SK-N-DZ (cell line): ENCODE data around the gene DLK2.

Source experiments
- DNase-seq: peaks from one replicate; pipeline ENCODE4 v3.0.0-alpha.2; 2015; ENCODE audit warnings: low spot score

DLK2 gene

DNA sequence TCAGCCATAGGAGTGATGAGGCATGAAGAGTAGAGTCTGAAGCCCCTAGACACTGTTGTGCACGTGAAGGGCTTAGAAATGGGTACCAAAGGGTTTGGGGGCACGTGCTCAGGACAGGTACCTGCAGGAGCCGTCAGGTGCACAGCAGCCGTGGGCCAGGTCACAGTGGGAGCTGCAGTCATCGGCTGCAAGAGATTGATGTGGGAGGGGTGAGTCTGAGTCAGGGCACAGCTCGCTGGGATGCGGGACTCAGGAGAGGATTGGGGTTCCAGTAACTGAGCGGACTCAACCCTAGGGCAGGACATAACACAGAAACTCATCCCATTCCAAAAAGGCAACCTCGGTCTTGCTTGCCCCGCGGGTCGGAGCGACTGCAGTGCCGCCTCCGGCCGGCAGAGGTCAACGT lies 1.1 kb downstream of the DLK2 start:
- DNase-seq, result no peak

DNA sequence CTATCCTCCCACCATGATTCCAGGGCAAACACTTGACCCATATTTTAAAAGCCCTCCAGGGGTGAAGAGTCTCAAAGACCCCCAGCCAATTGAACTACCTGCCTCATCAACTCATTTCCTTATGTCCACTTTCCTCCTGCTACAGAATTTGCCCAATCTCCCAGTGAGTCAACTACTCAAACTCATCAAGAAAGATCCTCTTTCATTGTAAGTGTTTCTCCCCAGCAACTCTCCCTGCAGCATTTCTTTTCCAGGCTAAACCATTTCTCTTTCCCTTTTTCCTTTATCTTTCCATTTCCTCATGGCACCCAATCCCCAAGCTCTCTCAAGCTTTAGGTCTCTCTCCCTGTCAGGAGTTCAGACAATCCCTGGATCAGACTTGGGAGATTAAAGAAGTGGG lies 1.5 kb downstream of the DLK2 start:
- no peak for DNase-seq

DNA sequence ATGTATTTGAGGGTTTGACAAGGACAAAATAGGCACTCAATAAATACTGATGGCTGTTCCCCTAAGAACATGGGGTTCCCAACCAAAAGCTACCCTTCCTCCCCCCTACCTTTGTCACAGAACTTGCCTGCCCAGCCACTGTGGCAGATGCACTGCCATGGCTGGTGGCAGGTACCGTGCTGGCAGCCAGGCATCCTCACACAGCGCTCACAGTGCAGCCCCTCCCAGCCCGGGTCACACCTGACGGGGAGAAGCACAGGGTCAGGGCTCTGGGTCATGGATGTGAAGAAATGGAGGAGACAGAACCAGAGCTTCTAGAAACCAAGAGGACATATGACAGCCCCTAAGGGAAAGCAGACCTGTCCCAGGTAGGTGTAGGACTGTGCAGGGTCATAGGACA lies 2.5 kb downstream of the DLK2 start:
- no peak for DNase-seq

DNA sequence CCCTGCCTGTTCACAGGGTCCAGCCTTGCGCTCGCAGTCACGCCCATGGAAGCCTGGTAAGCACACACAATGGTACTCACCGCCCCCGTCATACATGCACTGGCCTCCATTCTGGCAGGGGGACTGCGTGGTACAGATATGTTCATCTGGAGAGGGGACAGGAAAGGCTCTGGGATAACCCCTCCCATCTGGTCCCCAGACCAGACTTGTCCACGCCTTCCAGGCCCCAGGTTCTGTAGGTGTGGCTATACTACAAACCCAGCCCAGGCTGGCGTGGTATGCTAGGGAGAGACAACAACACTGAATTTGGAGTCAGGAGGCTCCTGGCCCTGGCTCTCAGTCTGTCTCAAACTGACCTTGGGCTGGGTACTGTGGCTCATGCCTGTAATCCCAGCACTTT lies 3.4 kb downstream of the DLK2 start:
- DNase-seq, result no peak

DNA sequence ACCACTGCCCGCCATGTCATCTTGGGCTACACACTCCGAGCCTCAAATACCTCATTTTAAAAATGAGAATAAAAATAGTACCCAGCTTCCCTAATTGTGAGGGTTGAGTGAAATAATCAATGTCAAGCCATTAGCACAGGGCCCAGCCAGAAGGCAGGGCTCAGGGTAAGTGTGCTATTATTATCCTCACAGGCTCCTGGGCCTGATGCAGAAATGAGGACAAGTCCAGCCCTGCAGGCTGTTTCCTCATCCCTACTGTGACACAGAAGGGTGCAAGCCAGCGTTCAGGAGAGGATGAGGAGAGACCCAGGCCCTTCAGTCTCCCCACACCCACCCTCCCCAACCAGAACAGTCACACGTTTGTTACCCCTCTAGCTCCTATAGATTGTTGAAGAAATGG lies 4.0 kb downstream of the DLK2 start:
- no peak for DNase-seq

DNA sequence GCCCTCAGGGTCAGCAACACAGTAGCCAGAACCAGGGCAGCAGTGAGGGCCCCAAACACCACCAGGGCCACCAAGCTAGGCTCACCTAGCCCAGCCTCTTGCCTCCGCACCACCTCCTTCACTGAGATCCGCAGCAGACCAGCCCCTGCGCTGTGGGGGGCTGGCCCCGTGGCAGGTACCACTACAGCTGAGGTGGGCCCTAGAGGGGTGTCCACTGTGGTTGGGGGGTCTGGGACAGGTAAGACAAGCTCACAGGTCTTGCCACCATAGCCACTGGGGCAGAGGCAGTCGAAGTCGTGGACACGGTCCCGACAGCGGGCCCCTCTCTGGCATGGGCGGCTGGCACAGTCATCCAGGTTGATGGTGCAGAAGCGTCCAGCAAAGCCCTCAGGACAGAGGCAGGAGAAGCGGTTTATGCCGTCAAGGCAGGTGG lies 4.6 kb downstream of the DLK2 start:
- no peak for DNase-seq

DNA sequence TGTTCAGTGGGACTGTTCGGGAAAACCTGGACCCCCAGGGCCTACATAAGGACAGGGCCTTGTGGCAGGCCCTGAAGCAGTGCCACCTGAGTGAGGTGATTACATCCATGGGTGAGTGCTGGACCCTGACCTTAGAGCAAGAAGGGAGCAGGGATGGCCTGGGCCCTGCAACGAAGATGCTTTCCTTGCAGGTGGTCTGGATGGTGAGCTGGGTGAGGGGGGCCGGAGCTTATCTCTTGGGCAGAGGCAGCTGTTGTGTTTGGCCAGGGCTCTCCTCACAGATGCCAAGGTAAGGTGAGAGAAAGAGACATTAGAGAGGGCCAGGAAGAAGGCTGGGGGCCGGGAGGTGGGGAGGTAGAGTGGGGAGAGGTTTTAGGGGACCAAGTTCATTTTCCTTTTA lies 6.4 kb downstream of the DLK2 start:
- no peak for DNase-seq

DNA sequence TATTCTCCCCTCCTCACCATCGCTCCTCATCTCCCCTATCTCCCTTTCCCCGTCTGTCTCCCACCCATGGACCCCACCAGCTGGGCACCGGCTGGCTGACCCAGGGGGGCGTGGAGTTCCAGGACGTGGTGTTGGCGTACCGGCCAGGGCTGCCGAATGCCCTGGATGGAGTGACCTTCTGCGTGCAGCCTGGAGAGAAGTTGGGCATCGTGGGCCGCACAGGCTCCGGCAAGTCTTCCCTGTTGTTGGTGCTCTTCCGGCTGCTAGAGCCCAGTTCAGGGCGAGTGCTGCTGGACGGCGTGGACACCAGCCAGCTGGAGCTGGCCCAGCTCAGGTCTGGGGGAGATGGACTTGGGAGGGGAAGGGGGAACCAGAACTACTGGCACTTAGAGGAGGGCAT lies 7.7 kb downstream of the DLK2 start:
- no peak for DNase-seq

DNA sequence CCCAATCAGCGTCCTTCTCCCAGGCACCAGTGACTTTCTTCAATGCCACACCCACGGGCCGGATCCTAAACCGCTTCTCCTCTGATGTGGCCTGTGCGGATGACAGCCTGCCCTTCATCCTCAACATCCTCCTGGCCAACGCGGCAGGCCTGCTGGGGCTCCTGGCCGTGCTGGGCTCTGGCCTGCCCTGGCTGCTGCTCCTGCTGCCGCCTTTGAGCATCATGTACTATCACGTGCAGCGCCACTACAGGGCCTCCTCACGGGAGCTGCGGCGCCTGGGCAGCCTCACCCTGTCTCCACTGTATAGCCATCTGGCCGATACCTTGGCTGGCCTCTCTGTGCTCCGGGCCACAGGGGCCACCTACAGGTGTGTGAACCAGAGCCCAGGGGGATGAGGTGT lies 9.8 kb downstream of the DLK2 start:
- no peak for DNase-seq

DNA sequence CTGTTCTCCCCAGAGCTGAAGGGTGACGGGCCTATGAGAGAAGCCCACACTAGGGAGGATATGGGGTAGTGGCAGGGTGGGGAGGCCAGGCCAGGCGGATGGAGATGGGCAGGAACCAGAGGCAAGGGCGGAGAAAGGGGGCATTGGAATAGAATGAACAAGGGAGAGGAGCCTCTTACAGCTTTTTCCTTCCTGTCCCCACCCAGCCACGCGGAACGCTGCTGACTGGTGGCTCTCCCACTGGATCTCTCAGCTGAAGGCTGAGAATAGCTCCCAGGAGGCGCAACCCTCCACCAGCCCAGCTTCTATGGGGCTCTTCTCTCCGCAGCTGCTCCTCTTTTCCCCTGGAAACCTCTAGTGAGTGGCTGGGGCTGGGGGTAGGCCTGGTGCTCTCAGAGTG lies 10.8 kb downstream of the DLK2 start:
- no peak for DNase-seq

DNA sequence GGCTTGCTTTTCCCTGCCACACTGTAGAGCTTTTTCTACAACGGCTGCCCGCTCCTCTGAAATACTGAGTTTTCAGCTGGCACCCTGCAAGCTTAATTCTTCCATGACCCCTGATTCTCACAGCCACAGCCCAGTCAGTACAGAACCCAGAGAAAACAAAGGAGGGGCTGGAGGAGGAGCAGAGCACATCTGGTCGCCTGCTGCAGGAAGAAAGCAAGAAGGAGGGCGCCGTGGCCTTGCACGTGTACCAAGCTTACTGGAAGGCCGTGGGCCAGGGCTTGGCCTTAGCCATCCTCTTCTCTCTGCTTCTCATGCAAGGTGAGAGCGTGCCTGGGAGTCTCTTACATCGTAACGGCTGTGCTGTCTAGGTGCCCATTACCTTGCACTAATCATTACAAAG lies 11.3 kb downstream of the DLK2 start:
- DNase-seq, result no peak

DNA sequence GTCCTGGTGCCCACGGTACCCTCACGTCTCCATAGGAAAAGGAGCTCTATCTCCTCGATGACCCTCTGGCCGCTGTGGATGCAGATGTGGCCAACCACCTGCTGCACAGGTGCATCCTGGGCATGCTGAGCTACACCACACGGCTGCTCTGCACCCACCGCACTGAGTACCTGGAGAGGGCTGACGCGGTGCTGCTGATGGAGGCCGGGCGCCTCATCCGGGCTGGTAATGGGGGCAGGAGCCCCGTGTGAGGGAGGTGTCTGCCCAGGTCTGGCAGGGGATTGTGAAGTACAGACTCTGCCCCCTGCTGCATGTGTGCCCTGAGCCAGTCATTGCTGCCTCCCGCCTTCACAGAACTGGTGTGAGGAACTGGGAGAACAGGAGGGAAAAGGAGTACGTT lies 12.4 kb downstream of the DLK2 start:
- DNase-seq, result no peak

DNA sequence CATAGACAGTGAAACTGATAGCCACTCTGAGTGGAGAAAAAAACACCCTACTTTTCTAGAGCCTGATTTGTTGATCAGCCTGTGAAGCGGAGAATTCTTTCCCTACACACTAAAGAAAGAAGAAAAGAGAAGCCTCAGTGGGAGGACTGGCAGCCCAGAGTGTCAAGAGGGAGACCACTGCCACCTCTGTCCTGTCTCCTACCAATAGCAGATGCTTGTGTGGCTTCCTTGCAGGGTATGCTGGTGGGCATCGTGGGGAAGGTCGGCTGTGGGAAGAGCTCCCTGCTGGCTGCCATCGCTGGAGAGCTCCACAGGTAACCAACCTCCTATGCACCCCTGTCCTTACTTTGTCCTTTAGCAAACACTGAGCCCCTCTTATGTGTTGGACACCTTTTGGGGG lies 17.6 kb downstream of the DLK2 start:
- no peak for DNase-seq

DNA sequence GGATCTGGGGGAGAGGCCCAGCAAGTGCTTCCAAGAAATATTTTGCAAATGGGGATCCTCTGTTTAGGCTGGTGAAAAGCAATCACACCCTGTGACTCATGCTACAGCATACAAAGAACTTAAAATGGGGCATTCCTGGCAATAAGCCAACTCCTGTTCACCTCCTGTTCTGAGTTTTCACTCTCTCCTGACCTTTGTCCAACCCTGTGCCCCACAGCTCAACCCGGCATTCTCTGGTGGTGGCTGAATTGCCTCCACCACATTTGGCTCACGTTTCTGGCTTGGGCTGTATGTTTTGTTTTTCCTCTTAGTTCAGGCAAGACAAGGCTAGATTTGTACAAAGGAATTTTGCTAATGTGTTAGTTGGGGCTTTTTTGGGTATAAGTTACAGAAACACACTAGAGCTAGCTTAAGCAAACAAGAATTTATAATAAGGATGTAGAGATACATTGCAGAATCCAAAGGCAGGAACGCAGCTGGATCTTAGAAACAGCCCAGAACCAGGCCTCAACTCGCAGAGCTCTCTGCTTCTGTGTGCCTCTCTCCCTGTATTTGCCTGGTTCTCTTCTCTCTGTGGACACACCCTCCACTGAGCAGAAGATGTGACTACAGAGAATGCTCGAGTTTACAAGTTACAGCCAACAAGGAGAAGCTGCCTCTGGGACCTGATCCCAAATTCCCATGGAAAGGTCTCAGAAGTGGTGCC lies 18.6 kb downstream of the DLK2 start:
- DNase-seq, result no peak

DNA sequence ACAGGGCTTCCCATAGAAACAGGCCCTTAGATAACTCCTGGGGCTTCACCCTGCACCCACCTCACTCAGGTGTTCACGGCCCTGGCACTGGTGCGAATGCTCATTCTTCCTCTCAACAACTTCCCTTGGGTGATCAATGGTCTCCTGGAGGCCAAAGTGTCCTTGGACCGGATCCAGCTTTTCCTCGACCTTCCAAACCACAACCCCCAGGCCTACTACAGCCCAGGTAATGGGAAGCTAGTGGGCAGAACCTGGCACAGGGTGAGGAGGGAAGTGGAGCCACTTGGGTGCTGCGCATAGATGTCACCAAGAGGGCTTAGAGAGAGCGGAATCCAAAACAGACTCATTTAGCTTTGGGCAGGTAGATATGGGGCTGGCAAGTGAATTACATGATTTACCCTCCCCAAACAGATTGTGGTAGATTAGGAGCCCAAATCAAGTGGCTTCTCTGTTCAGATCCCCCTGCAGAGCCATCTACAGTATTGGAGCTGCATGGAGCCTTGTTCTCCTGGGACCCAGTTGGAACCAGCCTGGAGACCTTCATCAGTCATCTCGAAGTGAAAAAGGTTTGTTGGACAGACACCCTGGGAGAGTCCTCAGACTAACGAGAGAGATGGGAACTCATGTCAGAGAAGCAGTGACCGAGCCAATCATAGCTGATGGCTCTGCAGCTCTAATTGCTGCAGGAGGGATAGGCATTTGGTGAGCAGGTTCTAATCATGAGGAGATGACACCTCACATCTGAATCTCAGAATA lies 19.5 kb downstream of the DLK2 start:
- DNase-seq, result no peak

DNA sequence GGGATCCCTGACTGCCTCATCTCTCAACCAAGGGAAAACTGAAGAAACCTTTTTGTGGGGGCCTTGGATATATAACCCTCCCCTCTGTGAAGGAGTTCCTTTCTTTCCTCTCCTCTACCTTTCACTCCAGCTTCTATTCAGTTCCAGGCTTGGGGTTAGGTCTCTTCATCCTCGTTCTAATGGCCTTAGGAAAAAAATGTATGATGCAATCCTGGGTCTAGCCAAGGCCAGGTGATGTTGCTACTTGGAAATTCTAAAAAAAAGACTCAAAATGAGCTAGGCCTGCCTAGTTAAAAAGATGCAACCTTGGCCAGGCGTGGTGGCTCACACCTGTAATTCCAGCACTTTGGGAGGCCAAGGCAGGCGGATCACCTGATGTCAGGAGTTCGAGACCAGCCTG lies 20.4 kb downstream of the DLK2 start:
- no peak for DNase-seq

DNA sequence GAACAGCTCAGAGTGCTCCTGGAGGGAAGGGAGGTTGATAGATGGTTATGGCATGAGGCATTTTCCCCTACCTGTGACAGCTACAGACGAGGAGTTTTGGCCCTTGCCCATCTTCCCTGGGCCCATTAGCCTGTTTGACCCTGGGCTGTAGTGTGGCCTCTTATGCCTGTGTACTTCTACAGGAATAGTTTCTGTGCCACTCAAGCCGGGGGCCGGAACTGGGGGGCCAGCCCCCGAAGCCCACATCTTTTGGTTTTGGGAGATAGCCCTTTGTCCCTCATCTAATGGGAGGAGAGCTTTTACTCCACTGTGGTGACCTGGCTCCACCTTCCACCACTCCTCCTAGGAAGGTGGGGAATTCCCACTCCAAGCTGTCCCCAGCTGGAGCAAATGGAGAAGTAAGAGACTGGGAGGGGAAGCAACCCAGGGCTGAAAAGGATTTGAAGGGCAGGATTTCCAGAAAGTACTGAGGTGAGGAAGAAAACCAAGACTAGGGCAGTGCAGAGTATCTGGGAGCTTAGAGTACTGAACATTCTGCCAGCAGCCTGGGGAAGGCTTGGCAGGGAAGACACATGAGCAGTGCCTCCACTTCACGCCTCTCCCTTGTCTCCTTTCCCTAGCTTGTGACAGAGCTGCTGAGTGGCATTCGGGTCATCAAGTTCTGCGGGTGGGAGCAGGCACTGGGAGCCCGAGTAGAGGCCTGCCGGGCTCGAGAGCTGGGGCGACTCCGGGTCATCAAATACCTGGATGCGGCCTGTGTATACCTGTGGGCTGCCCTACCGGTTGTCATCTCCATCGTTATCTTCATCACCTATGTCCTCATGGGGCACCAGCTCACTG lies 21.1 kb downstream of the DLK2 start:
- no peak for DNase-seq

DNA sequence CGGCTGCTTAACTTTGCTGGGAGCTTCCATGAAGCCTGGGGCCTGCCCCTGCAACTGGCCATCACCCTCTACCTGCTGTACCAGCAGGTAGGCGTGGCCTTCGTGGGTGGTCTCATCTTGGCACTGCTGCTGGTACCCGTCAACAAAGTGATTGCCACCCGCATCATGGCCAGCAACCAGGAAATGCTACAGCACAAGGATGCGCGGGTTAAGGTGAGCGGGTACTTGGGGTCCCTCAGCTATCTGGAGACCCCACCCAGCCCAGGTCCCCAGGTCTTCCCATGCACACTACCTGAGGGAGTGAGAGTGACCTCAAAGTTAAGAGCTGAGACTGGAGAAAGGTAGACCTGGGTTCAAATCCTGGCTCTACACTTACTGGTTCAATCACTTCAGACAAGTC lies 22.2 kb downstream of the DLK2 start:
- DNase-seq, result no peak

DNA sequence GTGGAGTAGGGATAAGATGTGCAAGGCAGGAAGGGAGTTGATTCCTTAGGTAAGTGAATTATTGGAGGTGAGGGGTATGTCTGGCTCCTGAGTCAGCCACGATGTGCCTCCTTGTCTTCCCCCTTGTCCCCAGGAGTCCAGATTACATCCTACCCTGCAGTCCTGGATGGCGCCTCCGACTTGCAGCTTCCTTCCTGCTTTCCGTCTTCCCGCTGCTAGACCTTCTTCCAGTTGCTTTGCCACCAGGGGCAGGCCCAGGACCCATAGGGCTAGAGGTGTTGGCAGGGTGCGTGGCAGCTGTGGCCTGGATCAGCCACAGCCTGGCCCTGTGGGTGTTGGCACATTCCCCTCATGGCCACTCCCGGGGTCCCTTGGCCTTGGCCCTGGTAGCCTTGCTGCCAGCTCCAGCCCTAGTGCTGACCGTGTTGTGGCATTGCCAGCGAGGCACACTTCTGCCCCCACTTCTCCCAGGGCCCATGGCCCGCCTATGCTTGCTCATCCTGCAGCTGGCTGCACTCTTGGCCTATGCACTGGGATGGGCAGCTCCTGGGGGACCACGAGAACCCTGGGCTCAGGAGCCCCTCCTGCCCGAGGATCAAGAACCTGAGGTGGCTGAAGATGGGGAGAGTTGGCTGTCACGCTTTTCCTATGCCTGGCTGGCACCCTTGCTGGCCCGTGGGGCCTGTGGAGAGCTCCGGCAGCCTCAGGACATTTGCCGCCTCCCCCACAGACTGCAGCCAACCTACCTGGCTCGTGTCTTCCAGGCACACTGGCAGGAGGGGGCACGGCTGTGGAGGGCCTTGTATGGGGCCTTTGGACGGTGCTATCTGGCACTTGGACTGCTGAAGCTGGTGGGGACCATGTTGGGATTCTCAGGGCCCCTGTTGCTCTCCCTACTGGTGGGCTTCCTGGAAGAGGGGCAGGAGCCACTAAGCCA lies 23.1 kb downstream of the DLK2 start:
- DNase-seq, result no peak

DNA sequence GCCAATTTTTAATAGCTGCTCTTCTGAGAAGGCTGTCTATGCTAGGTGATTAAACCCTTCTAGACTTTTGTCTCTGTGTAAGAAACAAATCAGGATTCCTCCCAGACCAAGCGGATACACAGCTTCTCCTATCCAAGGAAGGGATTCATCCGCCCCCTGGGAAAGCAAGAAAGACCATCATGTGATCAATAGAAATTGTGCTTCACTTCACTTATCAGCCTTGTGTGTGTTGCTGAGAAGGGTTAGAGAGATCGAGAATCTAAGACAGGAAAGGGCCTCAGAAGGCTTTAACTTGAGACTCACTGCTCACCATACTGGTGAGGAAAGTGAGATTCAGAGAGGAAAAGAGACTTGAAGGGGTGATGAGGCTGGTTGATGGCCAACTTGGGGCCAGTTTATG lies 26.5 kb downstream of the DLK2 start:
- DNase-seq, result no peak

DNA sequence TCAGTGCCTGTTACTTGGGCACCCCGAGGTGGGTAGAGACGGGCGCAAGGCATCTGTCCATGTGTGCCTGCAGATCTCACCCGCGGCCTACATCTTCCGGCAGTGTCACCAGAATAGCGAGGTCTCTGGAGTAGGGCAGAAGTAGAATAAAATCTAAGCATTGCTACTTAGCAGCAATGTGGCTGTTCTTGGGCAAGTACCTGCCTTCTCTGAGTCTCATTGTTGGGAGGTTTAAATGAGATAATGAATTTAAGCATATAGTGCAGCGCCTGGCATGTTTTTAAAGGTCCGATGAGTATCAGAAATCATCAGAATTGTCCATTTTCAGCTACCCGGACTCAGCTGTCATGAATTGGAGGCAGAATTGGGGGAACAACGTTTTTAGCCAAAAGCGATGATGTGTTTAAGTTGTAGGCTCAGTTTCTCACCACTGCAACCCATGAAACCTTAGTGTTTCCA lies 27.2 kb downstream of the DLK2 start:
- DNase-seq, result no peak
